ENCODE results near the gene PTPRJ.

Gene PTPRJ

DNA sequence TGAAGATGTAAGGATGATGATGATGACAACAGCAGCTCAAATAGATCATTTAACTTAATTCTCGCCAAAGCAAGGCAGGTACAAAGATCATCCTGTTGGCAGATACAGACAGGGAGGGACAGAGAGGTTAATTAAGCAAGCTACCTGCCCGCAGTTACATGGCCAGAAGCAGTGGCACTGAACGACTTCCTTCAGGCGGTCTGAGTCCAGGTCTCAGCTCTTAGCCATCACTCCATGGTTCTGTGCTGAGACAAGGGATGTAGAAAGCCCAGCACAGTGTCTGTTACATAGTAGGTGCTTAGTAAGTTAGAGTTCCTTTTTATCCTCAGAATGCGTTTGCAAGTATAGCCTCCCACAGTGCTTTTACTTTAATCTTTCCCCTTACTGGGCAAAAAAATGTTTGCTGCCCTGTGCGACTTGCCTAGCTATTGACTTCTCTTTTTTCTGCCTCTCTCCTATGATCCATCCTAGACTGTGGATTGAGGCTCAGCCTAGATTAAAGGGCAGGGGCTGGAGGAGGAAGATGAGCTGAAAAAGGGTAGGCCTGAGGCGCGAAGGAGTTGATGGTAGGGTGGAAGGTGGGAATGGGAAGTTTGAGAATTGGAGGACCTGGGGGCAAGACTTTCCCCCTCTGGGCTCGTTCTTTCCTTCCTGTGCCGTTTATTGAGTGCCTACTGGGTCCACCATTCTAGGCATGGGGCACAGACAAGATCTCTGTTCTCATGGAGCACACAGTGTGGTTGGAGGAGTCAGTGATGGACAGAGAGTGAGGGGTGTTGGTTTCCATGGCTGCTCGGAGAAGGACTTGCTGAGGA, 128.1 kb downstream of the PTPRJ start:
- Mint-ChIP-seq H3K4me1 (peaks cover 22% of the 10 kb centered on the region), H3K4me3 (peak overlapping the region in 1 of 3 experiments; percentile 7), H3K36me3 (ENCODE audit: low read depth) (peaks cover 7% of the 10 kb centered on the region), H3K27ac (peak overlapping the region; percentile 16 to 20 (median 19)), H3K27me3 (ENCODE audit: low read depth) (peaks cover 3% of the 10 kb centered on the region), H3K9me3 (peaks cover 2% of the 10 kb centered on the region)
- TF ChIP-seq, protein P1, sequence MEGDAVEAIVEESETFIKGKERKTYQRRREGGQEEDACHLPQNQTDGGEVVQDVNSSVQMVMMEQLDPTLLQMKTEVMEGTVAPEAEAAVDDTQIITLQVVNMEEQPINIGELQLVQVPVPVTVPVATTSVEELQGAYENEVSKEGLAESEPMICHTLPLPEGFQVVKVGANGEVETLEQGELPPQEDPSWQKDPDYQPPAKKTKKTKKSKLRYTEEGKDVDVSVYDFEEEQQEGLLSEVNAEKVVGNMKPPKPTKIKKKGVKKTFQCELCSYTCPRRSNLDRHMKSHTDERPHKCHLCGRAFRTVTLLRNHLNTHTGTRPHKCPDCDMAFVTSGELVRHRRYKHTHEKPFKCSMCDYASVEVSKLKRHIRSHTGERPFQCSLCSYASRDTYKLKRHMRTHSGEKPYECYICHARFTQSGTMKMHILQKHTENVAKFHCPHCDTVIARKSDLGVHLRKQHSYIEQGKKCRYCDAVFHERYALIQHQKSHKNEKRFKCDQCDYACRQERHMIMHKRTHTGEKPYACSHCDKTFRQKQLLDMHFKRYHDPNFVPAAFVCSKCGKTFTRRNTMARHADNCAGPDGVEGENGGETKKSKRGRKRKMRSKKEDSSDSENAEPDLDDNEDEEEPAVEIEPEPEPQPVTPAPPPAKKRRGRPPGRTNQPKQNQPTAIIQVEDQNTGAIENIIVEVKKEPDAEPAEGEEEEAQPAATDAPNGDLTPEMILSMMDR (IDR thresholded peaks at IDR 0.05; ENCODE audit: unreplicated experiment in 3 of 3): no peak

DNA sequence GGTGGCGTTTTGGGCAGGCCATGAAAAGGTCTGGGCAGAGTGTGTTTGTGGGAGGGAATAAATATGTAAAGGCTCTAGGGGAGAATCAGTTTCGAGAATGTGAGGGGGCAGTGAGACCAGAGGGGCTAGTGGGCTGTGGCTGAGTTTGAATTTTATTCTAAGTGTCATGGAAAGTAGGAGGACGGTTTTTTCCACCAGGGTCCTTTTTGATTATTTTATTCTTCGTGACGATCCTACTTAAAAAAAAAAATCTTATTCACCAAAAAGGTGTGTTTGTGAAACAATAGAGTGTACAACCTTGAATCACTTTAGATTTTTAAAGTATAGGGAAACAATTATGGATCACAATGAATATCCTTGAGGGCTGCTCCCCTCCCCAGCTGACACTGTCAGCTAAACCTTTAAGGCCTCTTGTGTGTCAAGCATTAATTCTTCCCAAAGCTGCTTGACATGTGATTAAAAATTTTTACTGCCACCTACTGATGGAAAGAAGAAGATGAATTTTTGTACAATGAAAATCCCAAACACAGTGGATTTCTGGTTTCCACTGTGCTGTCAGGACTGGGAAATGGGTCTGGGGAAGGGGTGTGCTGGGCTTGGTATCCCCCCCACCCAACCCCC, 128.8 kb downstream of the PTPRJ start:
- Mint-ChIP-seq H3K27me3 (ENCODE audit: low read depth) (peaks cover 3% of the 10 kb centered on the region), H3K4me1 (peaks cover 18% of the 10 kb centered on the region), H3K4me3 (peak overlapping the region in 1 of 3 experiments; percentile 7), H3K27ac (peak overlapping the region; percentile 16 to 20 (median 19)), H3K9me3 (peaks cover 2% of the 10 kb centered on the region), H3K36me3 (ENCODE audit: low read depth) (peaks cover 7% of the 10 kb centered on the region)
- TF ChIP-seq, protein P1 (IDR thresholded peaks at IDR 0.05; ENCODE audit: unreplicated experiment in 3 of 3): peak; percentile 19 to 53 (median 37)

DNA sequence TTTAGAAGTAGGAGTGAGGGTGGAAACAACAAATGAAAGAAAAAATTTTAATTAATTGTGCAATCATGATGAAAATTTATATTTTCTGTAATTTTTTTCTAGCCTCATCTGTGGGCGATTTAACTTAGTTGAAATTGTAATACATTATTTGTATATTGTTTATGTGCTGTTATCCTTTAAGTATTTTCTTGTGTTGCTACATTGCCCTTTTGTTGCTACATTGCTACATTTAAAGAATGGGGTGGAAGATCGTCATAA, 130.1 kb downstream of the PTPRJ start:
- peaks cover 3% of the 10 kb centered on the region for H3K27me3 Mint-ChIP-seq (ENCODE audit: low read depth)

DNA sequence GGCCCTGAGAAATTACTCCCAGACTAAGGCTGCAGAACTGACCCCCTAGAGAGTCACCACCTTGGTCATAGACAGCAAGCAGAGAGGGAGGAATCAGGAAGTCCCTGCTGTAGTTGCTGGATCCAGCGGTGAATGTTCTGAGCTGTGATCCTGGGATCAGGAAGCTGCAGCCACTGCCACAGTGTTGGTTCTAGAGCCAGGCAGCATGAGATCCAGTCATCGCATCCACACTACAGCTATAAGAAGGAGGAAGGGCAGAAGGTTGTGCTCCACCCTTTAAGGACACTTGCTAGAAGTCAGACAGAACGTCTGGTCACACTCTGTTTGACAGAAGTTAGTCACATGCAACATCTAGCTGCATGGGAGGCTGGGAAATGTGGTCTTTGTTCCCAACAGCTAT, 131.5 kb downstream of the PTPRJ start:
- Mint-ChIP-seq H3K36me3 (ENCODE audit: low read depth) (peaks cover 29% of the 10 kb centered on the region), H3K27me3 (ENCODE audit: low read depth) (no peaks in the 10 kb centered on the region), H3K4me1 (peaks cover 14% of the 10 kb centered on the region), H3K27ac (peak overlapping the region in 1 of 3 experiments; percentile 54), H3K9me3 (peaks cover 19% of the 10 kb centered on the region), H3K4me3 (no peak overlapping the region)
- TF ChIP-seq, protein P1 (IDR thresholded peaks at IDR 0.05; ENCODE audit: unreplicated experiment in 3 of 3): no peak

More for the DNA sequence above, 130.1 kb downstream of the PTPRJ start:
- Mint-ChIP-seq H3K36me3 (ENCODE audit: low read depth) (peaks cover 18% of the 10 kb centered on the region), H3K9me3 (peaks cover 12% of the 10 kb centered on the region), H3K27ac (no peak overlapping the region), H3K4me1 (peaks cover 14% of the 10 kb centered on the region), H3K4me3 (no peak overlapping the region)
- TF ChIP-seq, protein P1 (IDR thresholded peaks at IDR 0.05; ENCODE audit: unreplicated experiment in 3 of 3): no peak

DNA sequence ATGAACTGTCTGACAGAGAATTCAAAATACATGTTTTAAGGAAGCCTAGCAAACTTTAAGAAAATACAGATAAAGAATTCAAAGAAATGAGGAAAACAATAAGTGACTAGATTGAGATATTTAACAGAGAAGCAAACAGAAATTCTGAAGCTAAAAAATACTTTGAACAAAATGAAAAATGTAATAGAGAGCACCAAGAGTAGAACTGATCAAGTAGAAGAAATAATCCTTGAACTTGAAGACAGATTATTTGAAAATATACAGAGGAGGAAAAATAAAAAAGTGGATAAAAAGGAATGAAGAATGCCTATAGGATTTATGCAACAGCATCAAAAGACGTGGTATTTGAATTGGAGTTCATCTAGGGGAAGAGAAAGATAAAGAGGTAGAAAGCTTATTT, 134.4 kb downstream of the PTPRJ start:
- Mint-ChIP-seq H3K27ac (no peak overlapping the region), H3K36me3 (ENCODE audit: low read depth) (peaks cover 39% of the 10 kb centered on the region), H3K4me3 (no peak overlapping the region), H3K4me1 (peaks cover 4% of the 10 kb centered on the region), H3K27me3 (ENCODE audit: low read depth) (no peaks in the 10 kb centered on the region), H3K9me3 (peaks cover 23% of the 10 kb centered on the region)
- TF ChIP-seq, protein P1 (IDR thresholded peaks at IDR 0.05; ENCODE audit: unreplicated experiment in 3 of 3): no peak

Measured in nephron (organoid).